SHP77 (cell line): ENCODE data around the gene CAMSAP2.

ENCODE experiments used
- DNase-seq, 2 experiments: peaks; one replicate each; lab custom pipeline; 2025; lab: John Stamatoyannopoulos, UW

Gene CAMSAP2

DNA sequence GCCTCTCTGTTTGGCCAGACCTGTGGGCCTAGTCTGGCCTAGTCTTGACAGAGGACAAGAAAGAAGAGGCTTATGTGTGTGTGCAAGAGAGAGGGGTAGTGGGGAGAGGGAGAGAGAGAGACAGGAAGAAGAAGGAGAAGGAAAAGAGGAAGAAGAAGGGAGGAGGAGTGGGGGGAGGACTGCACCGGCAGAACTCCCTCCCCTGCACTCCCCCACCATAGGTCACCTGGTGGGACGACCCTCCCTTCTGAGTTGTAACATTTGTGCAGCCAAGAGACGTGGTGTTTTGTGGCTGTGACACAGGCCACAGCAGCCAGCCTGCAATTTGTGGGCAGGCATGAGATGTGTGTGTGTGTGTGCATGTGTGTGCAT lies 160.3 kb downstream of the CAMSAP2 start:
- no peak for DNase-seq

DNA sequence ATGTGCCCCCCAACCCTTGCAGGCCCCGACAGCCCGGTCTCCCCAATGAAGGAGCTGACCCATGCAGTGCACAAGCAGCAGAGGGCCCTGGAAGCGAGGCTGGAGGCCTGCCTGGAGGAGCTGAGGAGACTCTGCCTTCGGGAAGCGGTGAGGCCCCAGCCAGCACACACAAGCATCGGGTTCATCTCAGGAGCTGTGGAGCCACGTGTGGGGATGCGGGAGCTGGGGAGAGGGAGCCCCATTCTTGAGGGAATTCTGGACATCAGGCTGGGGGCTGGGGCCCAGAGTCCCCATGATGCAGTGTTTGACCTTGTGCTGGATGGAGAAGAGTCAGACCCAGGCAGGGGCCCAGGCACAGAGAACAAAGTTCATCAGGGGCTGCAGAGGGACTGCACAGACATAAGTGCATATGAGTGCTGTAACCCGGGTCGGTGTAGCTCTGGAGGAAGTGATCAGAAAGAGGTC lies 160.8 kb downstream of the CAMSAP2 start:
- no peak for DNase-seq

DNA sequence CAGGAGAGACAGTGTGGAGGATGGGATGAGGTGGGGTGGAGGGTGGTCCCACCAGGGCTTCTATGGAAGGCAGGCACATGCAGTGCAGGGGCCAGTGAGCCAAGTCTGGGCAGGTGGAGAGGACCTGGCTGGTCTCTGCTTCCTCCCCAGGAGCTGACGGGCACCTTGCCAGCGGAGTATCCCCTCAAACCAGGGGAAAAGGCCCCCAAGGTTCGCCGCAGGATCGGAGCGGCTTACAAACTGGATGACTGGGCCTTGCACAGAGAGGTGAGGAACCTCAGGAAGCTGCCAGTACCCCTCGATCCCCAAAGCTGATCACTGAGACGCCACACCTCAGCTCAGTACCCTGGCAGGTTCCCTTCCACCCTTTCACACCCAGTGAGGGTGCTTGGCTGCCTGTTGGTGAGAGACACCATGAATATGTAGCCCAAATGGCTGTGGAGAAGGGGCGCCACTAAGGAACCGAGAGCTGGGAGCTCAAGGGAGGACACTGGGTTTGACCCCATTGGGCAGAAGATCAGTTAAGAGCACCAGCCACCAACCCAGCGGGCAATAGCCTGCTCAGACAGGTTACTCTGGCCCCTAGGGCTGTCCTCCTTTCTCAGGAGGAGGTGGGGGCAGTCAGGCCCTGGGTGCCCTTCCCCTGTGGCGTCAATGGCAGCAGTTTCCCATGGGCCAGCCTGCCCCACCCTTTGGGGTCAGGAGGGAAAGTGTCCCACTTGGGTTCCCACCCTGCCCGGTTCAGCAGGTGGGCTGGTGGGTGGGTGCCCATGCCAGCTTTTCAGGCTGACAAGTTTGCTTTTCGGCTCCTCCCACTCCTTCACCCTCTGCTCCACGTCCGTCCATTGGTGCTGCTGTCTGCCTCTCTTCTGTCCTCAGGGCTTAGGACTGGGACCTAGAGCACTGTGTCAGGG lies 161.5 kb downstream of the CAMSAP2 start:
- no peak for DNase-seq

DNA sequence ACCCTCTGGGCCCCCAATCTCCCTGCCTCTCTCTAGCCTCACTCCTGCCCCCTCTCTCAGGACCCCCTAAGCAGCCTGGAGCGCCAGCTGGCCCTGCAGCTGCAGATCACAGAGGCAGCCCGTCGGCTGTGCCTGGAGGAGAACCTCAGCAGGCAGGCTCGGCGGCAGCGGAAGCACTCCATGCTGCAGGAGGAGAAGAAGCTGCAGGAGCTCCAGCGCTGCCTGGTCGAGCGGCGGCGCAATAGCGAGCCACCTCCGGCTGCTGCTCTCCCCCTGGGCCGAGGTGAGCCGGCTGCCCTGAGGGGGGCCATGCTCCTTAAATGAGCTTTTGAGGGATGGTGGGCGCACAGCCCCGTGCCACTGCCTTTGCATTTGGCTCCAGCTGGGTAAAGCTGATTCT lies 162.2 kb downstream of the CAMSAP2 start:
- peak in 1 of 2 experiments; percentile 34 for DNase-seq

DNA sequence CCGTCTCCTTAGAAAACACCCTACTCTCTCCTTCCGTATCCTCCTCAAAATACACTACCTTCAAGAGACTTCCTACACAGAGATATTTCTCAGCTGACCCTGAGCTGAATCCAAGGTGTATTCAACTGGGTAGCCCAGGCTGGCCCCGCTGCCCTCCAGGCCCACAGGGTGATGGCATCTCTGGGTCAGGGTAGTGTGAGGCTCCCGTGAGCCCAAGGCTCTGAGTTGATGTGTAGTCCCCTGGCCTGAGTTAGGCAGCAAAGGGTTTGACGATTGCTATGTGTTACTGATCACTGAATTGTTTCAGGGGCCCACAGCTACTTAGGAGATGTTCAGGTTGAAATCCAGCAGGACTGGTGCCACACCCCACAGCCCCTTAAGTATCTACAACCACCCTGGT lies 162.7 kb downstream of the CAMSAP2 start:
- DNase-seq = no peak

DNA sequence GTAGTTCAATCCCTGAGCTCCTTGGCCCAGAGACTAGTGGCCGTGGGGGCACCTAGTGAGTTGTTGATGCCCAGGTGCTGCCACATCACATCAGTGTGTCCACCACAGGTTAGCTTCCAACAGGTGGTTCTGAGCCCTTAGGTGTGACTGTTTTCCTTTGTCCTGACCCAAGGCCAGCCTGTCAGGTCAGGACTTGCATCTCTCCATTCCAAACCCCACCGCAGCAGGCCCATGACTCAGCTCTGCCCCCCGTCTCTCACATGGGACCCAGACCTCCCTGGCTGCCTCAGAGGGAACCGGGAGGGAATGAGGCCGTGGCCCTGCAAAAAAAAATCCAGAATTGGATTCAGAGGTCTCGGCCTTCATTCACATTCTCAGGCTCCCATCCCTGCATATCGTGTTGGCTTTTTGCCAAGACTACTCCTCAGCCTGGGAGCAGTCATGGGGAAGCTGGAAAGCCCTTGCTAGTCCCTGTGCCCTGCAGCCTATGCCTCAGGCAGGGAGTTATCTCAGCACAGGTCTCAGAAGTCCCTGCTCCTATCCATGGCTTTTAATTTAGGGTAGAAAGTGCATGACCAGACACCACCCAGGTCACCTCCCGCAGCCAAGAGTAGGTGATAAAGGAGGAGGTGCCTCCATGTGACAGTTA lies 163.2 kb downstream of the CAMSAP2 start:
- peak; percentile 7 to 12 for DNase-seq

DNA sequence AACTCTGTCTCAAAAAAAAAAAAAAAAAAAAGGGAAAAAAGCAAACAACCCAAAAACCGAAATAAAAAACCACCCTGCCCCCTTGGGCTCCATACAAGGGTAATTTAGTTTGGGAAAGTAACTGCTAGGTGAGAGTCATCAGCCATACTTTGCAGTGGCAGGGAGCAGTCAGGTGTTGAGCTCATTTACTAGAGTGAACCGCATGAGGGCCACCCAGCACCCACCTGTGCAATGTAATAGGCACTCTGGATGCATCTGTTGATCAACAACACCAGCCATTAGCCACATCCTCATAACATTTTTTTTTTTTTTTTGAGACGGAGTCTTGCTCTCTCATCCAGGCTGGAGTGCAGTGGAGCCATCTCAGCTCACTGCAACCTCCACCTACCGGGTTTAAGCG lies 165.1 kb downstream of the CAMSAP2 start:
- no peak for DNase-seq

DNA sequence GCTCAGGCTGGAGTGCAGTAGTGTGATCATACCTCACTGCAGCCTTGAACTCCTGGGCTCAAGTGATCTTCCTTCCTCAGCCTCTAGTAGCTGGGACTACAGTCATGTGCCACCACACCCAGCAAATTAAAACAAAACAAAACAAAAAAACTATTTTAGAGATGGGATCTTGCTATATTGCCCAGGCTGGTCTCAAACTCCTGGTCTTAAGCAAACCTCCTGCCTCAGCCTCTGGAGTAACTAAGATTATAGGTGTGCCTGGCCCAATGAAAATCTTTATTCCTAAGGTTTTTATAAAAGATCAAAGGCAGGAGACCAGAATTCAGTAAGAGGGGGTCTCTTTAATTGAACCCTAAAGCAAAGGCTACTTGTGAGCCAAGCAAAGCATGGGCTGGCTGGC lies 166.1 kb downstream of the CAMSAP2 start:
- DNase-seq = no peak

DNA sequence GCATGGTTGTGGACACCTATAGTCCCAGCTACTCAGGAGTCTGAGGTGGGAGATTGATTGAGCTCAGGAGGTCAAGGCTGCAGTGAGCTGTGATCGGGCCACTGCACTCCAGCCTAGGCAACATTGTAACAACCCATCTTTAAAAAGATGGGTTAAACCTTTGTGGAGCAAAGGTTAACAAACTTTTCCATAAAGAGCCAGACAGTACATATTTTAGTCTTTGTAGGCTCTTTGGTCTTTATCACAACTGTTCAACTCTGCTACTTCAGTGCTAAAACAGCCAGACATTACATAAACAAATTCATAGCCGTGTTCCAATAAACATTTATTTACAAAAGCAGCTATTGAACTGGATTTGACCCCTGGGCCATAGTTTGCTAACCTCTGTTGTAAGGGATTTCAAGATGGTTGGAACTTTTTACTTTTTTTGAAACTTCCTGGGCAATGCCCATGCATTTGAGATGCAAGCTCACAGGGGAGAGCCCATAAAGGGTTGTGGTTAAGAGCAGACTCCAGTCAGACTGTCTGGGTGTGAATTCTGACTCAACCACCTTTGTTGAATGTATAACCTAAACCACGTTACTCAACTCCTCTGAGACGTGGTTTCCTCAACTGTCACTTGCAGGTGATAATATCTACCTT lies 166.8 kb downstream of the CAMSAP2 start:
- no peak for DNase-seq

DNA sequence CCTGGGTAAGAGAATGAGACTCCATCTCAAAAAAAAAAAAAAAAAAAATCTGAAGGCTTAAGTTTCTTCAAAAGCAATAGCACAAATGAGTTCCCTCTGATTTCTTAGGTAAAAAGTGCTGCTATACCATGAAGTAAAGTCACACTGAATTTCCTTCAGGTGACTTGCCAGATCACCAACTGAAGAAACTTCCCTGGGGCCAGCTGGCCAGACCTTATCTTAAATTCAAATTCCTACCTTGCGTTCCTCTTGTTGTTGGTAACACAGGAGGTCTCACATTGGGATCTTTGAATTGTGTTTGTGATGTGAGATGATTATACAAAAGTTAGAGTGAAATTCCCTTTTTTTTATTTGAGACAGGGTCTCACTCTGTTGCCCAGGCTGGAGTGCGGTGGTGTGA lies 167.8 kb downstream of the CAMSAP2 start:
- no peak for DNase-seq

DNA sequence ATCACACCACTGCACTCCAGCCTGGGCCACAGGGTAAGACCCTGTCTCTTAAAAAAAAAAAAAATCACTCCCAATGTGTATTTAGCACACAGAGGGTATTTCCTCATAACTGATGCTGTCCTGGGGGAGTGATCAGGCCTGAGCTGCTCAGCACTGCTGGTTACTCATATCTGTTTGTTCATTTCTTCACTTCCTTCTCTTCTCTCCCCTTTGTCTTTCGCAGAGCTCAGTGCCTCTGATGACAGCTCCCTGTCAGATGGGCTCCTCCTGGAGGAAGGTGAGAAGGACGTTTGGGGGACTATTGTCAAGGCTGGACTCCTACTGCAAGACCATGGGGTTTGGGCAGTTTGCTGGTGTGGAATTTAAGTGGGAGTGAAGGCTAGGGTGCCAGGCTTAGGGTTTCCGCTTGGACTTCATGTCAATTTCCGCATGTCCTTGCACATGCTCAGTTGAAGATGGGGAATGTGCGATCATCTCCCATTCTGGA lies 169.0 kb downstream of the CAMSAP2 start:
- no peak for DNase-seq

DNA sequence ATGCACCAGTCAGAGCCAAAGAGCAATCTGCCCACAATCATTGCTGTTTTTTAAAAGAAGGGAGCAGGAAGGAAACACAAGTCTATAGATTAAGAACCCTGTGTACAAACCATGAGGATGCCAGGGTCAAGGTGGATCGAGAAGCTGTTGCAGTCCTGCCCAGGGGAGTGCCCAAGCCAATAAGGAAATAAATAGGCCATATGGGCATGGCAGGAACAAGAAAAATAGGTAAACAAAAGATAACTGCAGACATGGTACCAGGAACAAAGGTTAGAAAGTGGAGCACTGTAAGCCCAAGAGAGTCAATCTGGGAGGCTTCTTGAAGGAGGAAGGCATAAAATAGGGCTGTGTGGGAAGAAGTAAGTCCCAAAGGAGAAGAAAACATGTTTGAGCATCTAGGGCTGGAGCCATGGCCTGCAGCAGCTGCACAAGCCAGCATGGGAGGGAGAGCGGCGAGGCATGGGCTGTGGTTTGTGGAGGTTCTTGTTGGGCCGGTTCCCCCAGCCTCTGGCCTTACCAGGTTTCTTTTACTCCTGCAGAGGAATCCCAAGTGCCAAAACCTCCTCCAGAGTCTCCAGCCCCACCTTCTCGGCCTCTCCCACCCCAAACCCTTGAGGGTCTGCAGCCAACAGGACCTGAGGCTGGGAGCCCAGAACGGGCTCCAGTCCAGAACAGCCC lies 169.6 kb downstream of the CAMSAP2 start:
- no peak for DNase-seq

DNA sequence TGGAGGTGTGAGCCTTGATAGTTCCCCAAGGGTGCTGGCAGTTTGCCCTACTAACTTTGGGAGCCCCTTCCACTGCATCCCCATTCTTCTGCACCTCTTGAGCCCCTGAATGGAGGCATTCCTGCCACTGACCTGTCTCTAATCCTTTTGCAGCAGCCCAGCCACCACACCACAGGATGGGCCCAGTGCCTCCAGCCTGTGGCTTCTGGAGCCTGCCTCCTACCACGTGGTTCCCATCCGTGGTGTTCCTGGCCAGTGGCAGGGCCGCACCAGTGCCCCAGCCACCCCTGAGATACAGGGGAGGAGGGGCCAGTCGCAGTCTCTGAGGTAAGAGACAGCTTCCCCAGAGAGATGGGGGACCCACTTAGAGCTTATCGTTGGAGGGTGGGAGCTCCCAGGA lies 170.4 kb downstream of the CAMSAP2 start:
- DNase-seq = no peak

DNA sequence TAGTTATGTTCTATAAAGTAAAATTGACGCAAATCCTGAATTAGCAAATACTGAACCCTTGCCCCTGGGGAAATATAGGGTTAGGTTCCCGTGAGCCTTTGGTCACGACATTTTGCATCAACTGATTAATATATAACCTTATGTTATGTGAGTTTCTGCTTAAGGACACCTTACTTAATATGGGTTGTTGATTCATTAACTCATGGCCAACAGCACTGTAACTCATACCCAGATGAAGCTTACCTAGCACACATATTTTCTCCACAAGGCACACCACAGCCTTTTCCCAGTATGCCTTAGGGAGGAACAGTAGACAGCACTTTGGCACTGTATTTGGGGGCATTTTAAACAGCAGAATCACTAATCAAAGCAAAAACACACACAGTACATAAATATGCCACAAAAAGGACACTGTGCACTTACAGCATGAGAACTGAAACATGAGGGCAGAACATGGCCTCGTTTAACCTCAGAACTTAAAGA lies 171.1 kb downstream of the CAMSAP2 start:
- no peak for DNase-seq
